Activated naive CD8-positive, alpha-beta T cell treated with anti-CD3 and anti-CD28 coated beads, Interleukin-2, amount 10 ng/mL, durations not matched to agents 7 days and 5 days (primary cell): ENCODE results near the gene GABPA. TPM values are rescaled to one million over a fixed set of nuclear protein-coding genes. Genes with fewer than 3 reads are reported as not detected.

Experiments
- ATAC-seq: fragments of 150-1000 bp; cut with Tn5 transposase; one replicate; pipeline ENCODE4 v1.10.0; 2021; ENCODE audit warnings: low read depth, moderate library complexity
- POLR2A ChIA-PET: fragments of 350-600 bp; sonication (Branson Sonifier 250); formaldehyde crosslinking; loops from one replicate; lab custom pipeline; 2021; ENCODE audit warnings: antibody characterized with exemption; lab: Charles Lee
- DNase-seq: peaks from one replicate; pipeline ENCODE4 v3.0.0; 2021
- H3K27ac Mint-ChIP-seq: one replicate; pipeline ENCODE4 v1.8.0; 2022; ENCODE audit warnings: mild to moderate bottlenecking, mixed read lengths
- H3K27me3 Mint-ChIP-seq: one replicate; pipeline ENCODE4 v1.8.0; 2022; ENCODE audit warnings: mild to moderate bottlenecking, moderate library complexity, mixed read lengths
- H3K36me3 Mint-ChIP-seq: one replicate; pipeline ENCODE4 v1.8.0; 2021; ENCODE audit warnings: mild to moderate bottlenecking, mixed read lengths
- H3K4me1 Mint-ChIP-seq: one replicate; pipeline ENCODE4 v1.8.0; 2021; ENCODE audit warnings: mixed read lengths
- H3K4me3 Mint-ChIP-seq: one replicate; pipeline ENCODE4 v1.8.0; 2022; ENCODE audit warnings: mild to moderate bottlenecking, moderate library complexity, mixed read lengths
- H3K9me3 Mint-ChIP-seq: one replicate; pipeline ENCODE4 v1.8.0; 2021; ENCODE audit warnings: mixed read lengths
- total RNA-seq, 2 experiments: library from RNA; stranded (reverse); gene quantifications; one replicate each; pipeline ENCODE4 v1.2.3, GENCODE V29; 2021

The GABPA gene
- total RNA-seq, 2 experiments from 2014 or later = 25.3 to 27.4 TPM

DNA sequence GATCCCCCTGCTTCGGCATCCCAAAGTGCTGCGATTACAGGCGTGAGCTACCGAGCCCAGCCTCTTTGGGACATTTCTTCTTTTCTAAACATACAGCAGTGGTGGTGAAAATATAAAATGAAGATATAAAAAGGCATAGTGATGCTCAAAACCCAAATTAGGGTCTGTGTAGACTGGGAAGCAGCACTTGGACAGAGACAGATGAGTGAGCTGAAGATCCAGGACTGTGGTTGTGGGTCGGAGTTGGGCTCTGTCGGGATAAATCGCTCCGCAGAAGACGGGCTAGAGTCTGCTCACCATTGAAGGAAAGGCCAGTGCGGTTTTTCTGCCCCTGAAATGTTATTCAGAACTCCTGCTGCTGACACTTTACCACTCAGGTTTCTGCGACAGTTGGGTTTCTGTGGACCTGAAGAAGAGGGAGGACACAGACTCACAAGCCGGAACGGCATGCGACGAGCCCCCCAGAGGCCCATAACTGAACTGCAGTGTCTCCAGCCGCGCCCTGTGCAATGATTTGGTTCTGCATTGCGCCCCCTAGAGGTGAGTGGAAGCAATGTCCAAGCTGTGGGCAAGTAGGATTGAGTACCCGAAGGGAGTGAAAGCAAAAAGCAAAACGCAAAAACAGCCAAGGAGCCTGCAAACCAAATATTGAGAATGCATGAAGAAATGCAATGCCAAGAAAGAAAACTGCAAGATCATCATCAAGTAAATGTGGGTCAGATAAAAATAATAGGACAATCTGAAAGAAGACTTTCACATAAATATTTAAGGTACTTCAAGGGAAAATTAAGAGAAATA, 66.6 kb downstream of the GABPA start:
- no peak overlapping the region for H3K27ac Mint-ChIP-seq
- peak; percentile 100 for ATAC-seq
- H3K9me3 Mint-ChIP-seq = no peaks in the 10 kb centered on the region
- H3K36me3 Mint-ChIP-seq = no peaks in the 10 kb centered on the region
- peaks cover 5% of the 10 kb centered on the region for H3K4me1 Mint-ChIP-seq
- peak; percentile 85 for DNase-seq
- POLR2A ChIA-PET = no interaction called here
- peak overlapping the region; percentile 33 for H3K4me3 Mint-ChIP-seq
- H3K27me3 Mint-ChIP-seq = peaks cover 46% of the 10 kb centered on the region

DNA sequence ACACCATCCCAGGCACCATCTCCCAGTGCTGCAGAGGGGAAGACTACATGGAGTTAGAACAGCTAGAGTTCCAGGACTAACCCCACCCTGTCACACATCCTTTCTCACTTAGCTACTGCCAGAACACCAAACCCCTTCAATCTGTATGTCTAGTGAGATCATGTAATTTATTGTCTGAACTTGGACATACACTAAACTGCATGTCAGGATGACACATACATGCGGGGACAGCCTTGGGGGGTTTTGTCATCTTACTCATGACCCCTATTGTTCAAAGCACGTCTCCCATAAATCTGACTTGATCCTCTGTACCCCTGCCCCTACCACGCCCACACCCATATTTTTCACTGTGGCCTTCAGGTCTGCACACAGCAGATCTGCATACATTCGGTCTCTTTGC, 71.3 kb downstream of the GABPA start:
- Mint-ChIP-seq H3K4me1 (peaks cover 5% of the 10 kb centered on the region), H3K9me3 (no peaks in the 10 kb centered on the region), H3K27ac (no peak overlapping the region), H3K27me3 (peaks cover 23% of the 10 kb centered on the region), H3K36me3 (no peaks in the 10 kb centered on the region), H3K4me3 (no peak overlapping the region)
- POLR2A ChIA-PET = no interaction called here
- no peak for DNase-seq
- ATAC-seq = no peak

DNA sequence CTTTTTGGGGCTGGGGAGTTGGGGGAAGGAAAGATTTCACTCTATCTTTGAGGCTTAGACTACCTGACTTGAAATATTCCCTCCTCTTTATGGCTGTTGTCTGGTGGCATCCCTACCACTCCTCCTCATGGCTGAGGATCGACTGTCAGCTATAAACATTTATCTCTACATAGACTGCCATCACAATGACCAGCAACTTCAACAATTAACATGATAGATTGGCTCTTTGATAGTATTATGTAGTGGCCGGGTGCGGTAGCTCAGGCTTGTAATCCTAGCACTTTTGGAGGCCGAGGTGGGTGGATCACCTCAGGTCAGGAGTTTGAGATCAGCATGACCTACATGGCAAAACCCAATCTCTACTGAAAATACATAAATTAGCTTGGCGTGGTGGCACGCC, 72.4 kb downstream of the GABPA start:
- Mint-ChIP-seq H3K27me3 (peaks cover 14% of the 10 kb centered on the region), H3K9me3 (no peaks in the 10 kb centered on the region), H3K27ac (no peak overlapping the region), H3K4me1 (no peaks in the 10 kb centered on the region), H3K36me3 (no peaks in the 10 kb centered on the region), H3K4me3 (no peak overlapping the region)
- ATAC-seq = no peak
- POLR2A ChIA-PET = no interaction called here
- no peak for DNase-seq

DNA sequence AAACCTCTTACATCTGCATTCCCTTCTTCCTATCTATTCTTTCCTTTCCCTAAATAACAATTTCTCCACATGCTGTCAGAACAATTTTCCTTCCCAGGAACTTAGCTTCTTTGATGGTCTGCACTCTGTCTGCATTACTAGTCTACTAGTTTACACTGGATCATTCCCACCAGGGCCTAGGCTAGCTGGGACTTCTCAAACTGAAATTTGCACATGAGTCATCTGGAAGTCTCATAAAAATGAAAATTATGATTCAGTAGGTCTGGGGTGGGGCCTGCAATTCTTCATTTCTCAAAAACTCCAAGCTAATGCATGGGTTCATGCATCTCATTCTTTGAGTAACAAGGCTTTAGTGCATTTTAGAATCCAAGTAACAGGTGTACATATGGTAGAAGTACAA, 74.2 kb downstream of the GABPA start:
- Mint-ChIP-seq H3K4me1 (no peaks in the 10 kb centered on the region), H3K9me3 (no peaks in the 10 kb centered on the region), H3K27ac (no peak overlapping the region), H3K27me3 (peaks cover 9% of the 10 kb centered on the region), H3K36me3 (no peaks in the 10 kb centered on the region), H3K4me3 (no peak overlapping the region)
- POLR2A ChIA-PET = no interaction called here
- DNase-seq (no peak), ATAC-seq (no peak)

DNA sequence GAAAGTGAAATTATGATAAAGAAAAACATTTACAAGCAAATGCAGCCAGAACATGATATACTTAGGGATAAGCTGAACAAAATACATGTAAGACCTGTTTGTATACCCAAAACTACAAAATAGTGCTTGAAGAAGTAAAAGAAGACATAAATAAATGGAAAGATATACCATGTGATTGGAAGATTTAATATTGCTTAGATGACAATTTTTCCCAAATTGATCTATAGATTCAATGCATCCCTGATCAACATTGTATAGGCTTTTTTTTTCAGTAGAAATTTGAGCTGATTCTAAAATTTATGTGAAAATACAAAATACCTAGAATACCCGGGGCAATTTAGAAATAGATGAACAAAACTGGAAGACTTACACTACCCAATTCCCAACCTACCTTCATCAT, 76.4 kb downstream of the GABPA start:
- DNase-seq (no peak), ATAC-seq (no peak)
- Mint-ChIP-seq H3K36me3 (no peaks in the 10 kb centered on the region), H3K4me3 (no peak overlapping the region), H3K9me3 (no peaks in the 10 kb centered on the region), H3K27me3 (peaks cover 4% of the 10 kb centered on the region), H3K4me1 (no peaks in the 10 kb centered on the region), H3K27ac (no peak overlapping the region)
- POLR2A ChIA-PET = no interaction called here

DNA sequence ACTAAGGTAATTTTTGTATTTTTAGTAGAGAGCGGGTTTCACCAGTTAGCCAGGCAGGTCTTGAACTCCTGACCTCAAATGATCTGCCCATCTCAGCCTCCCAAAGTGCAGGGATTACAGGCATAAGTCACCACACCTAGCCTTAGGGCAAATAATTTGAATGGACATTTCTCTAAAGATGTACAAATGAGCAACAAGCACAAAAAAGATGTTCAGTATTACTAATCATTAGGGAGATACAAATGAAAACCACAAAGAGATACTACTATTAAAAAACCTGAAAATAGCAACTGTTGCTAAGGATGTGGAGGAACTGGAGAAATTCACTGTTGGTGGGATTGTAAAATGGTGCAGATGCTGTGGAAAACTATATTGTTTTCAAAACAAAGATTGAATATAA, 79.1 kb downstream of the GABPA start:
- Mint-ChIP-seq H3K27ac (no peak overlapping the region), H3K4me3 (no peak overlapping the region), H3K4me1 (no peaks in the 10 kb centered on the region), H3K27me3 (peaks cover 9% of the 10 kb centered on the region), H3K9me3 (no peaks in the 10 kb centered on the region), H3K36me3 (no peaks in the 10 kb centered on the region)
- POLR2A ChIA-PET = no interaction called here
- ATAC-seq (no peak), DNase-seq (no peak)

DNA sequence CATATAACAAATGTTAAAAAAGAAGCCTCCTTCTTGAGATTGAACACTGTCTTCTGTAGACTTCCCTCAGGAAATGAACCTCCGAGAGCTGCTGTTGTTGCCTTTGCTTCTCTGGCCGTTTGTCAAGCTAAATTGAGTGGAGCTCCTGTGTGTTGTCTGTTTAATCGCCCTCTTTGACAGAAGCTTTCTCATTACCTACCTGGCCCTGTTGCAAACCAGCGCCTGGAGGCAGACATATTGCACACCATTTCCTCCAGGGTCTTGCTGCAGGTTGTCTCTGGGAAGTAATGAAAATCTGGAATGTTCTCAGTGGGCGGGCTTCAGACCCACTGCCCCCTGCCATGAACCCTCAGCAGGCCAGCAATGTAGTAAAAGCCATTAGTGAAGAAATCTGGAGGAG, 83.3 kb downstream of the GABPA start:
- no peak overlapping the region for H3K27ac Mint-ChIP-seq
- no peaks in the 10 kb centered on the region for H3K4me1 Mint-ChIP-seq
- POLR2A ChIA-PET = no interaction called here
- peaks cover 5% of the 10 kb centered on the region for H3K27me3 Mint-ChIP-seq
- DNase-seq = no peak
- no peak for ATAC-seq
- H3K9me3 Mint-ChIP-seq = no peaks in the 10 kb centered on the region
- no peaks in the 10 kb centered on the region for H3K36me3 Mint-ChIP-seq
- H3K4me3 Mint-ChIP-seq = no peak overlapping the region

DNA sequence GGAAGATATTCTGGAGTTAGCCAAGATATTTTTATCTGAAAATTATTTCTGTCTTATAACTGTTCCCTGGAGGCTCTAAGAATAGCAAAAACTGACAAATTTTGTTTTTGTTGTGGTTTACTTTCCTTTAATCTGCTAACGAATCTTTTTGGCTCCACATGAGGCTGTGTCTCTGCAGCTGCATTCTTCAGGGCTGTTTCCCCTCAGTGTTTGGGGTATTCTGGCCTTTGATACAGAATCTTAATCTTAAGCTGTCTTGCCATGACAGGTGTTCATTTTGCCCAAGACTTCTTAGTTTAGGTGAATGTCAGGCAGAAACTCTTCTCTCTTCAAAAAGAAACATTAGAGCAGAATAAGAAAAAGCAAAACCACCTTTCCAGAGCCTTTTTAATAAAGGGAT, 83.8 kb downstream of the GABPA start:
- POLR2A ChIA-PET = no interaction called here
- Mint-ChIP-seq H3K4me1 (no peaks in the 10 kb centered on the region), H3K27ac (no peak overlapping the region), H3K9me3 (no peaks in the 10 kb centered on the region), H3K36me3 (no peaks in the 10 kb centered on the region), H3K27me3 (peaks cover 5% of the 10 kb centered on the region), H3K4me3 (no peak overlapping the region)
- ATAC-seq (no peak), DNase-seq (no peak)

Other genes starting within 250 kb of the GABPA start
- gene MRPL39, start 127.5 kb upstream of the GABPA start, total RNA-seq = 10 to 100 TPM; 34.1 to 34.2 TPM
- 1 to 10 TPM in 1 of 2 experiments, under 1 TPM in 1; 0.33 to 1.2 TPM for gene JAM2, start 95.7 kb upstream of the GABPA start, total RNA-seq
- gene ATP5PF, start 68 bp upstream of the GABPA start, total RNA-seq = 100 to 1,000 TPM; 106 to 110 TPM